ENCODE measurements around the gene FSIP1.

DNA sequence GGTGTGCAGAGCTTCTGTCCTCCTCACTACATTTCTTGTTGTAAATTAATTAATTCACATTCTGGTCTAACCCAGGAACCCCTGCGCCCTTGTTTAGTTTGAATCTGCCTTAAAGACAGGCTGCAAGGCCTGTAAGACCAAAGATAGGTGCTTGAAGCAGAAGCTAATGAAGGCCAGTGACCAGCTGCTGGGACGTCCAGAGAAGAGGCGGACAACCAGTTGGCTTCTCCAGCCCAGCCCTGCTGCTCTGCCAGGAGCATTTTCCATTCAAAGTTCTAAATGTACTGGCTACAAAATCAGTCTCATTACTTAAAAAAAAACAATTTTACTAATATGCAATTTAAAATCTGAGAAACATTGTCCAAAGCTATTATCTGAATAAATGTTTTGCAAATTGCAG, 43.6 kb downstream of the FSIP1 start:
- TF ChIP-seq, protein P1, sequence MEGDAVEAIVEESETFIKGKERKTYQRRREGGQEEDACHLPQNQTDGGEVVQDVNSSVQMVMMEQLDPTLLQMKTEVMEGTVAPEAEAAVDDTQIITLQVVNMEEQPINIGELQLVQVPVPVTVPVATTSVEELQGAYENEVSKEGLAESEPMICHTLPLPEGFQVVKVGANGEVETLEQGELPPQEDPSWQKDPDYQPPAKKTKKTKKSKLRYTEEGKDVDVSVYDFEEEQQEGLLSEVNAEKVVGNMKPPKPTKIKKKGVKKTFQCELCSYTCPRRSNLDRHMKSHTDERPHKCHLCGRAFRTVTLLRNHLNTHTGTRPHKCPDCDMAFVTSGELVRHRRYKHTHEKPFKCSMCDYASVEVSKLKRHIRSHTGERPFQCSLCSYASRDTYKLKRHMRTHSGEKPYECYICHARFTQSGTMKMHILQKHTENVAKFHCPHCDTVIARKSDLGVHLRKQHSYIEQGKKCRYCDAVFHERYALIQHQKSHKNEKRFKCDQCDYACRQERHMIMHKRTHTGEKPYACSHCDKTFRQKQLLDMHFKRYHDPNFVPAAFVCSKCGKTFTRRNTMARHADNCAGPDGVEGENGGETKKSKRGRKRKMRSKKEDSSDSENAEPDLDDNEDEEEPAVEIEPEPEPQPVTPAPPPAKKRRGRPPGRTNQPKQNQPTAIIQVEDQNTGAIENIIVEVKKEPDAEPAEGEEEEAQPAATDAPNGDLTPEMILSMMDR (IDR thresholded peaks at IDR 0.05; ENCODE audit: low read length): no peak
- no peak for TF ChIP-seq EZH2 (IDR thresholded peaks at IDR 0.05; ENCODE audit: borderline replicate concordance, low read length)
